K562 (cell line): Measurements from ENCODE around the gene FEM1B.

Source experiments
- ADNP ChIP-seq: fragments of 200-800 bp; sonication (Bioruptor generic); IDR thresholded peaks from 2 replicates; pipeline ENCODE4 v1.6.1; 2016; ENCODE audit warnings: missing genetic modification characterization, missing compliant biosample characterization
- ARID4B ChIP-seq: sonication (generic); formaldehyde crosslinking; IDR thresholded peaks from 2 replicates; pipeline ENCODE4 v1.8.0; 2022; ENCODE audit warnings: mild to moderate bottlenecking, missing genetic modification reagents
- CTCF ChIP-seq, 3 experiments: IDR thresholded peaks in 2 of 3; conservative IDR thresholded peaks in 1 of 3; 2 replicates each; pipeline ENCODE4 v1.5.1; 2011 to 2012; ENCODE audit warnings: low read length in 3 of 3, mild to moderate bottlenecking in 3 of 3, control low read depth in 2 of 3, improper control_type of control experiment in 1 of 3, inconsistent platforms in 1 of 3, low read depth in 1 of 3, mixed read lengths in 1 of 3, moderate library complexity in 1 of 3; ENCODE audit not compliant: insufficient read depth in 2 of 3
- FIP1L1 ChIP-seq: fragments of 200-400 bp; formaldehyde crosslinking; IDR thresholded peaks from 2 replicates; pipeline ENCODE4 v1.6.1; 2018; ENCODE audit warnings: mild to moderate bottlenecking, low read depth, low read length; ENCODE audit not compliant: poor library complexity, severe bottlenecking
- GABPA ChIP-seq: fragments of 200-800 bp; sonication (Bioruptor generic); conservative IDR thresholded peaks from 2 replicates; pipeline ENCODE4 v1.6.1; 2016; ENCODE audit warnings: low read depth, missing genetic modification characterization, missing compliant biosample characterization
- POLR2A ChIP-seq: fragments of 450-650 bp; conservative IDR thresholded peaks from 2 replicates; pipeline ENCODE4 v1.6.1; 2016
- RFX1 ChIP-seq: fragments of 450-650 bp; IDR thresholded peaks from 2 replicates; pipeline ENCODE4 v1.6.1; 2016; ENCODE audit warnings: mild to moderate bottlenecking, moderate library complexity
- ZNF232 ChIP-seq: sonication (generic); formaldehyde crosslinking; IDR thresholded peaks from 2 replicates; pipeline ENCODE4 v1.8.0; 2022; ENCODE audit warnings: mild to moderate bottlenecking, missing genetic modification reagents

GRCh38 chr15:68230157-68231100, 47.1 kb upstream of the FEM1B start:
- TF ChIP-seq POLR2A: no peak
- TF ChIP-seq CTCF (IDR thresholded peaks at IDR 0.05 in 2 of 3, conservative IDR thresholded peaks at IDR 0.05 in 1 of 3; ENCODE audit: insufficient read depth in 2 of 3, low read depth in 1 of 3, low read length in 3 of 3): peak in 1 of 3 experiments; percentile 19; a peak in 3 of 6 replicates
- TF ChIP-seq GABPA (tag): no peak
- no peak for TF ChIP-seq ADNP (tag)
- TF ChIP-seq RFX1: no peak
- no peak for TF ChIP-seq ZNF232 (CRISPR knock-in tag)
- no peak for TF ChIP-seq ARID4B (CRISPR knock-in tag)
- no peak for TF ChIP-seq FIP1L1
